WTC11 (cell line): ENCODE results near the gene MARS1. TPM values are rescaled to one million over a fixed set of nuclear protein-coding genes. Genes with fewer than 3 reads are reported as not detected.

ENCODE experiments used
- ATAC-seq: fragments of 200-7000 bp; cut with Tn5 transposase; 2 replicates; pipeline ENCODE4 v1.10.0; 2021; ENCODE audit warnings: mild to moderate bottlenecking, moderate library complexity
- CTCF ChIA-PET: fragments of 300-600 bp; sonication (Branson Sonifier 250); formaldehyde crosslinking; loops from one replicate; lab custom pipeline; 2021; ENCODE audit warnings: antibody characterized with exemption; lab: Charles Lee
- POLR2A ChIA-PET: fragments of 350-600 bp; sonication (Branson Sonifier 250); formaldehyde crosslinking; loops from one replicate; lab custom pipeline; 2021; ENCODE audit warnings: antibody characterized with exemption; lab: Charles Lee
- DNase-seq: peaks from one replicate; pipeline ENCODE4 v3.0.0; 2021; ENCODE audit warnings: low spot score
- H3K27ac Mint-ChIP-seq: 2 replicates; pipeline ENCODE4 v1.8.0; 2021; ENCODE audit warnings: mixed read lengths
- H3K27me3 Mint-ChIP-seq: 2 replicates; pipeline ENCODE4 v1.8.0; 2021; ENCODE audit warnings: low read depth, mild to moderate bottlenecking, moderate library complexity, mixed read lengths
- H3K36me3 Mint-ChIP-seq: 2 replicates; pipeline ENCODE4 v1.8.0; 2021; ENCODE audit warnings: mixed read lengths
- H3K4me1 Mint-ChIP-seq: 2 replicates; pipeline ENCODE4 v1.8.0; 2022; ENCODE audit warnings: mixed read lengths
- H3K4me3 Mint-ChIP-seq: 2 replicates; pipeline ENCODE4 v1.8.0; 2021; ENCODE audit warnings: mild to moderate bottlenecking, moderate library complexity, mixed read lengths
- H3K9me3 Mint-ChIP-seq: 2 replicates; pipeline ENCODE4 v1.8.0; 2021; ENCODE audit warnings: mixed read lengths
- EMX1 ChIP-seq: fragments of 250-450 bp; sonication (Bioruptor Pico); IDR thresholded peaks from 2 replicates; pipeline ENCODE4 v1.8.0; 2021; ENCODE audit warnings: mild to moderate bottlenecking
- ESRRA ChIP-seq: sonication (generic); formaldehyde crosslinking; IDR thresholded peaks from 2 replicates; pipeline ENCODE4 v1.8.1; 2022; ENCODE audit warnings: mild to moderate bottlenecking, missing genetic modification reagents, borderline replicate concordance
- HMGA2 ChIP-seq: fragments of 250-450 bp; sonication (Bioruptor Pico); IDR thresholded peaks from 2 replicates; pipeline ENCODE4 v1.4.0; 2021; ENCODE audit warnings: mild to moderate bottlenecking, moderate library complexity
- IRF2 ChIP-seq: sonication (generic); formaldehyde crosslinking; IDR thresholded peaks from 2 replicates; pipeline ENCODE4 v1.8.0; 2022; ENCODE audit warnings: low read depth, missing genetic modification reagents, borderline replicate concordance
- JAZF1 ChIP-seq: fragments of 250-450 bp; sonication (Bioruptor Pico); IDR thresholded peaks from 2 replicates; pipeline ENCODE4 v1.9.0; 2021; ENCODE audit warnings: moderate library complexity, mild to moderate bottlenecking, inconsistent platforms
- NFATC4 ChIP-seq: fragments of 250-450 bp; sonication (Bioruptor Pico); IDR thresholded peaks from 2 replicates; pipeline ENCODE4 v1.9.0; 2021; ENCODE audit warnings: mild to moderate bottlenecking
- NR1H2 ChIP-seq: sonication (generic); formaldehyde crosslinking; IDR thresholded peaks from 2 replicates; pipeline ENCODE4 v1.9.0; 2021; ENCODE audit warnings: mild to moderate bottlenecking, moderate library complexity, missing genetic modification reagents
- SMAD4 ChIP-seq: sonication (generic); formaldehyde crosslinking; IDR thresholded peaks from 2 replicates; pipeline ENCODE4 v1.8.0; 2022; ENCODE audit warnings: mild to moderate bottlenecking, missing genetic modification reagents
- SP1 ChIP-seq: sonication (generic); formaldehyde crosslinking; conservative IDR thresholded peaks from 2 replicates; pipeline ENCODE4 v1.8.1; 2022; ENCODE audit warnings: missing genetic modification reagents
- TCF7 ChIP-seq: sonication (generic); formaldehyde crosslinking; IDR thresholded peaks from 2 replicates; pipeline ENCODE4 v1.8.0; 2022; ENCODE audit warnings: mild to moderate bottlenecking, low read depth, missing genetic modification reagents, moderate library complexity
- ZNF219 ChIP-seq: sonication (generic); formaldehyde crosslinking; IDR thresholded peaks from 2 replicates; pipeline ENCODE4 v1.8.0; 2023; ENCODE audit warnings: missing genetic modification reagents, mild to moderate bottlenecking, borderline replicate concordance
- ZNF416 ChIP-seq: fragments of 250-450 bp; sonication (Bioruptor Pico); IDR thresholded peaks from 2 replicates; pipeline ENCODE4 v1.9.0; 2021; ENCODE audit warnings: mild to moderate bottlenecking, inconsistent platforms
- ZNF423 ChIP-seq: fragments of 250-450 bp; sonication (Bioruptor Pico); IDR thresholded peaks from 2 replicates; pipeline ENCODE4 v2.1.2; 2022; ENCODE audit warnings: mild to moderate bottlenecking, moderate library complexity
- ZNF671 ChIP-seq: fragments of 250-450 bp; sonication (Bioruptor Pico); IDR thresholded peaks from 2 replicates; pipeline ENCODE4 v1.8.0; 2021; ENCODE audit warnings: mild to moderate bottlenecking
- total RNA-seq: library from RNA; stranded (reverse); gene quantifications from 3 replicates; pipeline ENCODE4 v1.2.3, GENCODE V29; 2021
- TF ChIP-seq, protein P1 (sequence below): fragments of 250-450 bp; sonication (Bioruptor Pico); IDR thresholded peaks from 2 replicates; pipeline ENCODE4 v2.1.2; 2022; ENCODE audit warnings: mild to moderate bottlenecking, moderate library complexity
- TF ChIP-seq, protein P2 (sequence below): fragments of 250-450 bp; sonication (Bioruptor Pico); conservative IDR thresholded peaks from 2 replicates; pipeline ENCODE4 v1.9.0; 2021; ENCODE audit warnings: mild to moderate bottlenecking
- TF ChIP-seq, protein P3 (sequence below): fragments of 250-450 bp; sonication (Bioruptor Pico); IDR thresholded peaks from 2 replicates; pipeline ENCODE4 v1.9.0; 2021; ENCODE audit warnings: mild to moderate bottlenecking
- TF ChIP-seq, protein P4 (sequence below): sonication (generic); formaldehyde crosslinking; conservative IDR thresholded peaks from 2 replicates; pipeline ENCODE4 v1.8.1; 2022; ENCODE audit warnings: mild to moderate bottlenecking, missing genetic modification reagents
- TF ChIP-seq, protein P5 (sequence below): sonication (generic); formaldehyde crosslinking; IDR thresholded peaks from 2 replicates; pipeline ENCODE4 v1.8.1; 2023; ENCODE audit warnings: mild to moderate bottlenecking, missing genetic modification reagents, moderate library complexity

The MARS1 gene
- total RNA-seq, 1 experiment from 2014 or later, result 367 TPM

DNA sequence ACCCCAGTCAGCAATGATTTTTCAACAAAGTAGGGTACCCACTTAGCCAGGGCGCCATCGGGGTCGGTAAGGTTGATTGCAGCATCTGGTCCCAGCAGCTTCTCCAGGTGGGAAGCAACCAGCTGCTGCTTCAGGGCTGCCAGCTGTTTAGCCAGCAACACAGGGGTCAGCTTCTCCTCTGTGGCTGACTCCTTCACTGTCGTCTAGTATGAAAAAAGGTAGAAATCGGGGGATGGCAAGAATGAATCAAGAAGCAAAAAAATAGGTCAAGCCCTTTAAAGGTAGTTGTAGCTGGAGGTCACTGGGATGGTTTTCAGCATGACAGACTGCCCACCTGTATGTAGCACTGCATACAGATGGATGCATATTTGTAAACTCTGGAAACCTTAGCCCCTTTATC lies 46.4 kb downstream of the MARS1 start:
- no peaks in the 10 kb centered on the region for H3K27me3 Mint-ChIP-seq
- CTCF ChIA-PET, result no interaction called here
- H3K27ac Mint-ChIP-seq, result no peak overlapping the region
- H3K9me3 Mint-ChIP-seq, result no peaks in the 10 kb centered on the region
- DNase-seq (no peak), ATAC-seq (no peak)
- POLR2A ChIA-PET, result interaction anchor here (0.6 to 1.1 kb wide), 2 partner anchors 12 to 40 kb away, joined by 3 read pairs; no protein-coding TSS in a partner anchor
- no peak for TF ChIP-seq ZNF671 (CRISPR knock-in tag)
- TF ChIP-seq, all 79 proteins: peak for 0
- peaks cover 9% of the 10 kb centered on the region for H3K4me1 Mint-ChIP-seq
- H3K36me3 Mint-ChIP-seq, result peaks cover 58% of the 10 kb centered on the region
- no peak overlapping the region for H3K4me3 Mint-ChIP-seq

DNA sequence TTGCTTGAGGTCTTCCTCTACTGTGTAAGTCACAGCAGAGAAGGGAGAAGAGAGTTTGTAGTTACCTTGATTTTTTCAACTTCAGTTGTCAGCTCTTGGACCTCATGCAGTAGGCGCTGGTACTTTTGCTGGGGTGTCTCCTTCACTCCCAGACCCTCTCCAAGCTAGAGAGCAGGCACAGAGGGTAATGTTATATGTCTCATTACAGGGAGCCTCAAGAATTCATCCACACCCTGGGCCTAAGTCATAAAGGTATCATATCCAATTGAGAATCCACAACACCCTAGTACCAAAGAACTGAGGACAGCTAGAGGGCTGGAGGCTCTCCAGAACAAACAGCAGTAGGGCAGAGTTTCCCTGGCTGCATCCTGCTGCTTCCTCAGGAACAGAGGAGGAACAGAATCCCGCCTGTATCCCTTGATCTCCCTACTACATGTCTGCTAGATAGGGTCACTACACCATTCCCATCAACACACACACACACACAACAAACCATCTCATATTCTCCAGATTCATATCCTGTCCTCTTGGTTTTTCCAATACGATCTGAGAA lies 47.2 kb downstream of the MARS1 start:
- TF ChIP-seq, protein P1, sequence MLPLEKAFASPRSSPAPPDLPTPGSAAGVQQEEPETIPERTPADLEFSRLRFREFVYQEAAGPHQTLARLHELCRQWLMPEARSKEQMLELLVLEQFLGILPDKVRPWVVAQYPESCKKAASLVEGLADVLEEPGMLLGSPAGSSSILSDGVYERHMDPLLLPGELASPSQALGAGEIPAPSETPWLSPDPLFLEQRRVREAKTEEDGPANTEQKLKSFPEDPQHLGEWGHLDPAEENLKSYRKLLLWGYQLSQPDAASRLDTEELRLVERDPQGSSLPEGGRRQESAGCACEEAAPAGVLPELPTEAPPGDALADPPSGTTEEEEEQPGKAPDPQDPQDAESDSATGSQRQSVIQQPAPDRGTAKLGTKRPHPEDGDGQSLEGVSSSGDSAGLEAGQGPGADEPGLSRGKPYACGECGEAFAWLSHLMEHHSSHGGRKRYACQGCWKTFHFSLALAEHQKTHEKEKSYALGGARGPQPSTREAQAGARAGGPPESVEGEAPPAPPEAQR, result no peak
- no peak for TF ChIP-seq NR1H2
- no peak for TF ChIP-seq ZNF416 (CRISPR knock-in tag)
- TF ChIP-seq SP1 (CRISPR knock-in tag), result no peak
- TF ChIP-seq SMAD4, result no peak
- TF ChIP-seq, protein P2, sequence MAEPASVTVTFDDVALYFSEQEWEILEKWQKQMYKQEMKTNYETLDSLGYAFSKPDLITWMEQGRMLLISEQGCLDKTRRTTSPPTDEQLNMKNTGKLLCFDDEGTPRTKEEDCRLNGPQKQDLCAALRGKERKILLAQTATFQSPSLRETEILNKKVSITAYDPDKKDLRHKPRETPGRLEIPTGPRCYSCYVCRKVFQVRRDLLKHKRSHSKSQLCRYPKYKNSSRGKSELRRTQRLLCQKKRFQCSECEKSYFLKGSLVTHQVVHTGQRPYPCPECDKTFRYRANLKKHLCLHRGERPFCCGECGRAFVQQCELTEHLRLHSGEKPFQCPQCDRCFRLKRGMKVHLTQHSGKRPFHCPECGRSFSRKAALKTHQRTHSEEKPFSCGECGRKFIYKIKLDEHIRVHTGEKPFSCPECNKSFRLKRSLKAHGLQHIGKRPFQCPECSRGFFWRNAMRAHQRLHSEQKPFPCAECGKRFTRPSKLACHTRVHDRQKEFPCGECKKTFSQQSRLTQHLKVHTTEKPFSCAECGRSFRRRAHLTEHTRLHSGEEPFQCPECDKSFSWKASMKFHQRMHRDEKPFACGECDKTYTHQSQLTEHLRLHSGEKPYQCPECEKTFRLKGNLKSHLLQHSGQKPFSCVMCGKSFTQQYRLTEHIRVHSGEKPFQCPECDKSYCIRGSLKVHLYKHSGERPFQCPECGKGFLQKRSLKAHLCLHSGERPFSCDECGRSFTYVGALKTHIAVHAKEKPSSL (CRISPR knock-in tag), result no peak
- TF ChIP-seq, protein P3, sequence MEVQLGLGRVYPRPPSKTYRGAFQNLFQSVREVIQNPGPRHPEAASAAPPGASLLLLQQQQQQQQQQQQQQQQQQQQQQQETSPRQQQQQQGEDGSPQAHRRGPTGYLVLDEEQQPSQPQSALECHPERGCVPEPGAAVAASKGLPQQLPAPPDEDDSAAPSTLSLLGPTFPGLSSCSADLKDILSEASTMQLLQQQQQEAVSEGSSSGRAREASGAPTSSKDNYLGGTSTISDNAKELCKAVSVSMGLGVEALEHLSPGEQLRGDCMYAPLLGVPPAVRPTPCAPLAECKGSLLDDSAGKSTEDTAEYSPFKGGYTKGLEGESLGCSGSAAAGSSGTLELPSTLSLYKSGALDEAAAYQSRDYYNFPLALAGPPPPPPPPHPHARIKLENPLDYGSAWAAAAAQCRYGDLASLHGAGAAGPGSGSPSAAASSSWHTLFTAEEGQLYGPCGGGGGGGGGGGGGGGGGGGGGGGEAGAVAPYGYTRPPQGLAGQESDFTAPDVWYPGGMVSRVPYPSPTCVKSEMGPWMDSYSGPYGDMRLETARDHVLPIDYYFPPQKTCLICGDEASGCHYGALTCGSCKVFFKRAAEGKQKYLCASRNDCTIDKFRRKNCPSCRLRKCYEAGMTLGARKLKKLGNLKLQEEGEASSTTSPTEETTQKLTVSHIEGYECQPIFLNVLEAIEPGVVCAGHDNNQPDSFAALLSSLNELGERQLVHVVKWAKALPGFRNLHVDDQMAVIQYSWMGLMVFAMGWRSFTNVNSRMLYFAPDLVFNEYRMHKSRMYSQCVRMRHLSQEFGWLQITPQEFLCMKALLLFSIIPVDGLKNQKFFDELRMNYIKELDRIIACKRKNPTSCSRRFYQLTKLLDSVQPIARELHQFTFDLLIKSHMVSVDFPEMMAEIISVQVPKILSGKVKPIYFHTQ (CRISPR knock-in tag), result no peak
- TF ChIP-seq EMX1, result no peak
- no peak for TF ChIP-seq NFATC4
- no peak for TF ChIP-seq ZNF219 (CRISPR knock-in tag)
- no peak for TF ChIP-seq TCF7 (CRISPR knock-in tag)
- TF ChIP-seq, protein P4, sequence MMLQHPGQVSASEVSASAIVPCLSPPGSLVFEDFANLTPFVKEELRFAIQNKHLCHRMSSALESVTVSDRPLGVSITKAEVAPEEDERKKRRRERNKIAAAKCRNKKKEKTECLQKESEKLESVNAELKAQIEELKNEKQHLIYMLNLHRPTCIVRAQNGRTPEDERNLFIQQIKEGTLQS, result no peak
- no peak for TF ChIP-seq IRF2 (CRISPR knock-in tag)
- TF ChIP-seq JAZF1 (CRISPR knock-in tag), result no peak
- TF ChIP-seq HMGA2 (CRISPR knock-in tag), result no peak
- TF ChIP-seq, protein P5, sequence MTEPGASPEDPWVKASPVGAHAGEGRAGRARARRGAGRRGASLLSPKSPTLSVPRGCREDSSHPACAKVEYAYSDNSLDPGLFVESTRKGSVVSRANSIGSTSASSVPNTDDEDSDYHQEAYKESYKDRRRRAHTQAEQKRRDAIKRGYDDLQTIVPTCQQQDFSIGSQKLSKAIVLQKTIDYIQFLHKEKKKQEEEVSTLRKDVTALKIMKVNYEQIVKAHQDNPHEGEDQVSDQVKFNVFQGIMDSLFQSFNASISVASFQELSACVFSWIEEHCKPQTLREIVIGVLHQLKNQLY (CRISPR knock-in tag), result no peak
- no peak for TF ChIP-seq ZNF423 (CRISPR knock-in tag)
- TF ChIP-seq ESRRA (CRISPR knock-in tag), result no peak
- H3K9me3 Mint-ChIP-seq, result no peaks in the 10 kb centered on the region
- H3K36me3 Mint-ChIP-seq, result peaks cover 52% of the 10 kb centered on the region
- H3K4me1 Mint-ChIP-seq, result peaks cover 9% of the 10 kb centered on the region
- ATAC-seq (no peak), DNase-seq (no peak)
- POLR2A ChIA-PET, result interaction anchor here (1.1 kb wide), 1 partner anchor 11 kb away, joined by 3 read pairs; no protein-coding TSS in a partner anchor
- no peaks in the 10 kb centered on the region for H3K27me3 Mint-ChIP-seq
- CTCF ChIA-PET, result interaction anchor here (1.6 kb wide), 1 partner anchor 11 kb away, joined by 4 read pairs; the partner anchor contains the start of gene DCTN2
- no peak overlapping the region for H3K4me3 Mint-ChIP-seq
- H3K27ac Mint-ChIP-seq, result no peak overlapping the region
